Loucy (cell line): ENCODE data around the gene IGF1R.

Experiments used
- CTCF ChIP-seq: fragments of 200-600 bp; sonication (generic); conservative IDR thresholded peaks from 2 replicates; pipeline ENCODE4 v1.5.1; 2014; ENCODE audit warnings: mild to moderate bottlenecking, antibody characterized with exemption, low read length
- EZH2phosphoT487 ChIP-seq: fragments of 200-600 bp; IDR thresholded peaks from 2 replicates; pipeline ENCODE4 v1.6.1; 2018; ENCODE audit warnings: antibody characterized with exemption, mild to moderate bottlenecking, moderate library complexity, borderline replicate concordance

- no peak for TF ChIP-seq CTCF
- TF ChIP-seq EZH2phosphoT487, result no peak
Observed at GRCh38 chr15:98669638-98670037, 21.3 kb downstream of the IGF1R start.
